Muscle layer of duodenum (tissue), 2 donors: ENCODE data around the gene TMIE.
"Not testable (repeated sequence)": the region's sequence is repeated elsewhere in the genome, so short reads cannot be mapped to it uniquely, and the experiment has no call there.

ENCODE experiments used
- H3K27ac ChIP-seq: one replicate; pipeline ENCODE4 v1.7.0; 2013; ENCODE audit warnings: mild to moderate bottlenecking, low read length
- H3K27me3 ChIP-seq: one replicate; pipeline ENCODE4 v1.7.0; 2013; ENCODE audit warnings: low read depth, mild to moderate bottlenecking, control low read depth, low read length
- H3K36me3 ChIP-seq, 2 donors: one replicate each; pipeline ENCODE4 v1.7.0; 2013; ENCODE audit warnings: low read length in 2 of 2, control low read depth in 1 of 2, mild to moderate bottlenecking in 1 of 2; ENCODE audit not compliant: insufficient read depth in 2 of 2, control insufficient read depth in 1 of 2
- H3K4me1 ChIP-seq, 2 donors: one replicate each; pipeline ENCODE4 v1.7.0; 2013; ENCODE audit warnings: low read length in 2 of 2, mild to moderate bottlenecking in 2 of 2, control low read depth in 1 of 2, moderate library complexity in 1 of 2; ENCODE audit not compliant: insufficient read depth in 2 of 2, control insufficient read depth in 1 of 2
- H3K4me3 ChIP-seq, 2 donors: one replicate each; pipeline ENCODE4 v1.7.0; 2013; ENCODE audit warnings: low read length in 2 of 2, low read depth in 1 of 2, mild to moderate bottlenecking in 1 of 2
- H3K9me3 ChIP-seq, 2 donors: one replicate each; pipeline ENCODE4 v1.7.0; 2013; ENCODE audit warnings: low read length in 2 of 2, control low read depth in 1 of 2, mild to moderate bottlenecking in 1 of 2; ENCODE audit not compliant: control insufficient read depth in 1 of 2
- donor health status: healthy.

TMIE gene

GRCh38 chr3:46694520-46694919 lies 6.7 kb upstream of the TMIE start:
- no peaks in the 10 kb centered on the region for H3K27me3 ChIP-seq
- no peaks in the 10 kb centered on the region for H3K9me3 ChIP-seq
- peak overlapping the region in 1 of 2 donors; percentile 85 for H3K4me3 ChIP-seq
- peaks cover 16 to 58% of the 10 kb centered on the region in 2 donors for H3K4me1 ChIP-seq
- no peak overlapping the region for H3K27ac ChIP-seq
- H3K36me3 ChIP-seq: no peaks in the 10 kb centered on the region

DNA sequence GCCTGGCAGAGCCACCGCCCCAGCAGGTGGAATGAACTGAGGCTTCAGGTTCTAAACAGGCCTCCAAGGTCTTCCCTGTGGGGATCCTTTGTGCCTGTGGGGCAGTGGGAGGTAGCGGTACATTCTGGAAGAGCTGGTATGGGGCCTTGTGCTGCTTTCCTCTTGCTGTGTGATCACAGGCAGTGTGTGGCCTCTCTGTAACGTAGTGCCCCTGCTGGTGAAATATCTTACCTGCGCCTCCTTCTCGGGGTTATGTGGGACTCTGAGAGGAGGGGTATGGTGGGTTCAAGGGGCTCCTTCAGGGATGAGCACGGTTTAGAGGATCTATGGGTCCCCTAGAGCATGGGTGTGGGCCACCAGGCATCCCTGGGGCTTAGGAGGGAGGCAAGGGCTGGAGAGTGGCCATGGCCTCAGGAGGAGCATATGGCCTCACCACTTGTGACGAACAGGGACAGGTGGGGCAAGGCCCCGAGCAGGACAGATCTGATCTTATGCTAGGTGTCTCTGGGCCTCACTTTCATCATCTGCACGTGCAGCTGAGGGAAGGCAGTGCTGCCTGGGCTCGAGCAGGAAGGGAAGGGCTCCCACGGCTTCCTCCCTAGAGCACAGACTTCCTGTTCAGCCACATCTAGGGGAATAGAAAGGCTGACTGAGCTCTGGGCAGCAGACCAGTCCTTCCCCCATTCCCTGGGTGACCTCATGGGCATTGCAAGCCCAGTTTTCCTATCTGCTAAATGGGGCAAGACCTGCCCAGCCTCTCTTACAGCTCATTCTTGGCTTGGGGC lies 5.8 kb upstream of the TMIE start:
- H3K4me1 ChIP-seq: peaks cover 16 to 65% of the 10 kb centered on the region in 2 donors
- no peaks in the 10 kb centered on the region for H3K36me3 ChIP-seq
- no peak overlapping the region for H3K27ac ChIP-seq
- H3K9me3 ChIP-seq: no peaks in the 10 kb centered on the region
- no peaks in the 10 kb centered on the region for H3K27me3 ChIP-seq
- no peak overlapping the region for H3K4me3 ChIP-seq

DNA sequence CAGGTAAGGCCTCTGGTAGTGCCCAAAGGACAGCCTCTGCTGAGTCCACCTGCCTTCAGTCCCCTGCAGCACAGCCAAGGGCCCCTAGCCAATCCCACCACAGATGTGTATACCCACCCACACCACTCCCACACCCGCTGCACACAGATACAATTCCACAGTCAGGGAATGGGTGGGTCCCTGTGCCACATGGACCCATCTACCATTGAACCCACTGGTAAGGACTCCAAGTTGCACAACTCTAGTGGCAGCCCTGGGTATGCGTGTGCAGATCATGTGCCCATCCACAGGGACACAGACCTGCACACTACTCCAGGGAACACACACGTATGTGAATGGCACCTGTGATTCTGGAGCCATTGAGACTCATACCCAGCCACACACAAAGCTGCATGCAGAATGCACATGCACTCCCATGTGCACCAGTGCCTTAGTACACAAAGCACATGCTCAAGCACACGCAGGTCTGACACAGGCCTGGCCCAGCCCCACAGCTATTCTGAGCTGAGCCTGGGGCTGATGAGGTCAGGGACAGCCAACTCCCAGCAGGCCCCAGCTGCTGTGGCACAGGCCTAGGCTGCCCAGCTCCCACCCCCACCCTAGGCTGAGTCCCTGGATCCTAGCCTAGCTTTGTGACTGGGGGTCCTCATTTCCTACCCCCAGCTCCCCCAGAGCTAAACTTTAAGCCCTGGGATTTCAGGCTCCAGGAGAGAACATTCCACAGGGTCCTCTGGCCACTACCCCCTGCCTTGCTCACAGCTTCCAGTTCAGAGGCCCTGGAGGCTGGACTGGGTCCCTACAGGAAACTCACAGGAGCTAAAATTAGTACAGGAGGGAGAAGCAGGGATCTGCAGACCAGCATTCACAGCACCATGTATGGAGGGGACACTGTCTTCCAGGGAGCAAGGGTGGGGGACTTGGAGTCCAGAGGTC lies 5.0 kb upstream of the TMIE start:
- Histone ChIP-seq H3K27ac (no peak overlapping the region), H3K9me3 (no peaks in the 10 kb centered on the region), H3K27me3 (no peaks in the 10 kb centered on the region), H3K4me3 (peak overlapping the region in 1 of 2 donors; percentile 15), H3K4me1 (peaks cover 13 to 70% of the 10 kb centered on the region in 2 donors), H3K36me3 (no peaks in the 10 kb centered on the region)

DNA sequence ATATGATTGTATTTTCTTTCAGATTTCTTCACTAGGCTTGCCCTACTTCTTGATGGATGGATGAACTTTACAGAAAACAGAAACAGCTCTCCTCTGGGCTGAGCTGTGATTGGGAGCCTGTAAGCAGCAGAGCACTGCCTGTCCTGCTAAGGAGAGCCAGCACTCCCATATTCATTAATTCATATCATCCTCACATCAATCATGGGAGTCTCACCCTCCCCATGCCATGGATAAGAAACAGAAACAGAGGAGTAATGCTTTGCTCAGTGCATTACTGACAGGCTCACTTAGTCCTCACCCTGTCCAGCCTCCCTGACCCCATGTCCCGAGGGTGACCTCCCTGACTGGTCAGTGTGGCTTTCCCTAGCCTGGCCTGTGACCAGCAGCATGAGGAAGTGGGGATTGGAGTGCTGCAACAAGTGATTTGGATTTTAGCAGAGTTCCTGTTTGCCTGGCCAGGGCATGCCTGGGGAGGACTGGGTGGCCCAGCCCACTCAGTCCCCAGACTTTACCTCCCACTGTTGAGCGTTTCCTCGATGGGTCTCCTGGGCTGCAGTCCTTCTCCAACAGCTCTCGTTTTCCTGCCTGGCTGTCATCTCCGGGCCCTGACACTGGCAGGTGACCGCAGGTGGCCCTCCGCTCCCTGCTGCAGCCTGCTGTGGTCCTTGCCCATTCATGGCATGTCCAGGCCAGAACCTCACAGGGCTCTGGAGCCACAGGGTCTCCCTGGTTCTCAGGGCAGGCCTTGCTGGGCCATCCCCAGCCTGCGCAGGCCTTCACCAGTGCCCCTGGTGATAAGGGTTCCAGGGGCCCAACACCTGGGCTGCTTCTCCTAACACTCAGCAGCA lies 1.3 kb upstream of the TMIE start:
- Histone ChIP-seq H3K27ac (no peak overlapping the region), H3K36me3 (no peaks in the 10 kb centered on the region), H3K9me3 (no peaks in the 10 kb centered on the region), H3K27me3 (peaks cover 4% of the 10 kb centered on the region), H3K4me1 (peaks cover 11 to 53% of the 10 kb centered on the region in 2 donors), H3K4me3 (no peak overlapping the region)

- Histone ChIP-seq H3K27ac (no peak overlapping the region), H3K4me3 (peak overlapping the region in 1 of 2 donors; percentile 54), H3K4me1 (peaks cover 5 to 44% of the 10 kb centered on the region in 2 donors)
These were observed 420 bp upstream of the TMIE start for GRCh38 chr3:46700772-46701171.

DNA sequence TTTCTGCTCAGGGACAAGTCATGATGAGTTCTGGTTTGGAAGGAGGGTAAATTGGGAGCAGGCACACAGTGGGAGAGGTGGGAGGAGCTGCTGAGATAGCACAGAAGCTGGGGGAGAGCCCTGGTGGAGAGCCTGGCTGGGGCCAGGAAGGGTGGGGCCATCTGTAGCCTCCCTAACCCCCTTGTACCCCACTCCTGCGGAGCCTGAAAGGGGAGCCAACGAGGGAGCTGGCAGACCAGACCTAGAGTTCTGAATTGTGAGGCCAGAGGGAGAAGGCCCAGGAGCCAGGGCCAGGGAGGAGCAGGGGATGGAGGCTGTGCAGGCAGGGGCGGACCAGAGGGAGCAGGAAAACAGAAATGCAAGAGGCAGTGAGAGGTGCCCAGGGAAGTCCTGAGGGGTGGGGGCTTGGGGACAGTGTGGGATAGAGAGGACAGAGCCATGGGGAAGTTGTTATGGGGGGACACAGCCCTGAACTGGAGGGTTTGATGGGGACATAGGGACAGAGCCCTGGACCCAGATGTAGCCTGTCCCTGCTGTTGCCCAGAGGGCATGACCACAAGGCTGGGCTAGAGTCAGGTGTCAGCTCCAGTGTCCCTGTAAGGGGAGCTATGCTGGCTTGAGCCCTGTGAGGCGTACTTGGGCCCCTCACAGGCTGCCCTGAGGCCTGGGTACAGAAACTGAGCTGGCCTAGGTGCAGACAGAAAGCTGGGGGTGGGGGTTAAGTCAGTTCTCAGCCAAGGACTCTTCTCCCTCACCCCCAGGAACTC lies 1.2 kb downstream of the TMIE start:
- H3K27me3 ChIP-seq: peaks cover 4% of the 10 kb centered on the region
- H3K36me3 ChIP-seq: no peaks in the 10 kb centered on the region

More at GRCh38 chr3:46700772-46701171, 420 bp upstream of the TMIE start:
- Histone ChIP-seq H3K9me3 (no peaks in the 10 kb centered on the region), H3K36me3 (no peaks in the 10 kb centered on the region), H3K27me3 (peaks cover 4% of the 10 kb centered on the region)

GRCh38 chr3:46703013-46703520 lies 1.9 kb downstream of the TMIE start:
- no peak overlapping the region for H3K4me3 ChIP-seq
- H3K27ac ChIP-seq: no peak overlapping the region
- no peaks in the 10 kb centered on the region for H3K36me3 ChIP-seq
- H3K4me1 ChIP-seq: peaks cover 0 to 27% of the 10 kb centered on the region in 2 donors
- no peaks in the 10 kb centered on the region for H3K9me3 ChIP-seq
- peaks cover 4% of the 10 kb centered on the region for H3K27me3 ChIP-seq

More for the DNA sequence above, 1.2 kb downstream of the TMIE start:
- Histone ChIP-seq H3K9me3 (no peaks in the 10 kb centered on the region), H3K4me3 (no peak overlapping the region), H3K4me1 (peaks cover 0 to 28% of the 10 kb centered on the region in 2 donors), H3K27ac (no peak overlapping the region)

DNA sequence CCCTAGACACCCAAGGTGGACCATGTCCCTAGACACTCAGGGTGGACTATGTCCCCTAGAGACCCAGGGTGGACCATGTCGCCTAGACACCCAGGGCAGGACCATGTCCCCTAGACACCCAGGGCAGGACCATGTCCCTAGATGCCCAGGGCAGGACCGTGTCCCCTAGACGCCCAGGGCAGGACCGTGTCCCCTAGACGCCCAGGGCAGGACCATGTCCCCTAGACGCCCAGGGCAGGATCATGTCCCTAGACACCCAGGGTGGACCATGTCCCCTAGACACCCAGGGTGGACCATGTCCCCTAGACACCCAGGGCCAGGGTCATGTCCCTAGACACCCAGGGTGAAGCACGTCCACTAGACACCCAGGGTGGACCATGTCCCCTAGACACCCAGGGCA lies 3.2 kb downstream of the TMIE start:
- H3K36me3 ChIP-seq, H3K27me3 ChIP-seq, H3K4me3 ChIP-seq, H3K27ac ChIP-seq, H3K9me3 ChIP-seq: not testable (repeated sequence)
- H3K4me1 ChIP-seq: peaks cover 0 to 21% of the 10 kb centered on the region in 2 donors

GRCh38 chr3:46705022-46705530 lies 3.9 kb downstream of the TMIE start:
- no peaks in the 10 kb centered on the region for H3K36me3 ChIP-seq
- no peak overlapping the region for H3K27ac ChIP-seq
- H3K9me3 ChIP-seq: no peaks in the 10 kb centered on the region
- H3K27me3 ChIP-seq: peaks cover 4% of the 10 kb centered on the region
- no peak overlapping the region for H3K4me3 ChIP-seq
- H3K4me1 ChIP-seq: peaks cover 0 to 14% of the 10 kb centered on the region in 2 donors
